Sigmoid colon (tissue), 4 donors: Measurements from ENCODE around the gene SPACA9.

Experiments
- EP300 ChIP-seq, 4 donors: sonication (generic); formaldehyde crosslinking; IDR thresholded peaks; one replicate each; pipeline ENCODE4 v1.6.1; 2017; ENCODE audit warnings: antibody characterized with exemption in 4 of 4
- POLR2A ChIP-seq, 2 donors: fragments of 450-650 bp; IDR thresholded peaks; one replicate each; pipeline ENCODE4 v1.6.1; 2016; ENCODE audit warnings: antibody characterized with exemption in 2 of 2, mild to moderate bottlenecking in 2 of 2, moderate library complexity in 2 of 2
- POLR2AphosphoS5 ChIP-seq, 4 donors: sonication (generic); formaldehyde crosslinking; IDR thresholded peaks; one replicate each; pipeline ENCODE4 v1.6.1; 2017; ENCODE audit warnings: antibody characterized with exemption in 4 of 4
- TF ChIP-seq, protein P1 (sequence below), 4 experiments: fragments of 450-650 bp in 3 of 4; fragments of 200-600 bp in 1 of 4; IDR thresholded peaks; one replicate each; pipeline ENCODE4 v1.5.1; 2016 to 2019; ENCODE audit warnings: antibody characterized with exemption in 4 of 4, mild to moderate bottlenecking in 3 of 4, moderate library complexity in 2 of 4

DNA sequence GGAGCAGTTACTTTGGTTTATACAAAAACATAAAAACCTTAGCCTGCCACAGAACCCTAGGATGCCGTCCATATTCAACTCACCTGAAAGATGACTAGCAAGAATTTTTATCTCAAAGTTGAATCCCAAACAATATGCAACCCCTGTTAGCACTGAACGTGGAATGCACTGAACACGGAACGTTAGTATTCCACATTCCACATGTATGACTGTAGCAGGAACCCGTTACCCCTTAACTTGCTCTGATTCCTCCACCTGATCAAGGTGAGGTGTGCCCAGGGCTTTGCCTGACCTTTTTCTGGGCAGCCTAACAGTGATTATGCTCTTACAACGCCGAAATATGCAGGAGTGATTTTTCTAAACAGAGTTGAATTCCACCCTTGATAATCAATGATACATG, 44.4 kb upstream of the SPACA9 start:
- TF ChIP-seq, protein P1, sequence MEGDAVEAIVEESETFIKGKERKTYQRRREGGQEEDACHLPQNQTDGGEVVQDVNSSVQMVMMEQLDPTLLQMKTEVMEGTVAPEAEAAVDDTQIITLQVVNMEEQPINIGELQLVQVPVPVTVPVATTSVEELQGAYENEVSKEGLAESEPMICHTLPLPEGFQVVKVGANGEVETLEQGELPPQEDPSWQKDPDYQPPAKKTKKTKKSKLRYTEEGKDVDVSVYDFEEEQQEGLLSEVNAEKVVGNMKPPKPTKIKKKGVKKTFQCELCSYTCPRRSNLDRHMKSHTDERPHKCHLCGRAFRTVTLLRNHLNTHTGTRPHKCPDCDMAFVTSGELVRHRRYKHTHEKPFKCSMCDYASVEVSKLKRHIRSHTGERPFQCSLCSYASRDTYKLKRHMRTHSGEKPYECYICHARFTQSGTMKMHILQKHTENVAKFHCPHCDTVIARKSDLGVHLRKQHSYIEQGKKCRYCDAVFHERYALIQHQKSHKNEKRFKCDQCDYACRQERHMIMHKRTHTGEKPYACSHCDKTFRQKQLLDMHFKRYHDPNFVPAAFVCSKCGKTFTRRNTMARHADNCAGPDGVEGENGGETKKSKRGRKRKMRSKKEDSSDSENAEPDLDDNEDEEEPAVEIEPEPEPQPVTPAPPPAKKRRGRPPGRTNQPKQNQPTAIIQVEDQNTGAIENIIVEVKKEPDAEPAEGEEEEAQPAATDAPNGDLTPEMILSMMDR (IDR thresholded peaks at IDR 0.05) = no peak
- TF ChIP-seq POLR2A (IDR thresholded peaks at IDR 0.05) = no peak
- TF ChIP-seq POLR2AphosphoS5 (IDR thresholded peaks at IDR 0.05) = no peak
- no peak for TF ChIP-seq EP300 (IDR thresholded peaks at IDR 0.05)
